Neural progenitor cell (in vitro differentiated cells): ENCODE measurements around the gene MAJIN. TPM values are rescaled to one million over a fixed set of nuclear protein-coding genes. Genes with fewer than 3 reads are reported as not detected.

ENCODE experiments used
- DNase-seq: peaks from one replicate; pipeline ENCODE4 v3.0.0-alpha.2; 2016; ENCODE audit warnings: low spot score
- H2AFZ ChIP-seq: fragments of 200-600 bp; sonication (generic); replicated peaks from 2 replicates; pipeline ENCODE4 v1.6.1; 2016; ENCODE audit warnings: antibody characterized with exemption
- H3F3A ChIP-seq: fragments of 200-600 bp; sonication (generic); 2 replicates; pipeline ENCODE4 v1.6.1; 2016; ENCODE audit warnings: antibody characterized with exemption, low read depth
- H3K27ac ChIP-seq: fragments of 200-600 bp; sonication (generic); 2 replicates; pipeline ENCODE4 v1.5.1; 2016; ENCODE audit warnings: mild to moderate bottlenecking
- H3K27me3 ChIP-seq: fragments of 200-600 bp; sonication (generic); 2 replicates; pipeline ENCODE4 v1.6.1; 2016; ENCODE audit warnings: mild to moderate bottlenecking, moderate library complexity
- H3K36me3 ChIP-seq: fragments of 200-600 bp; sonication (generic); 2 replicates; pipeline ENCODE4 v1.5.1; 2016
- H3K4me1 ChIP-seq: fragments of 200-600 bp; sonication (generic); 2 replicates; pipeline ENCODE4 v1.6.1; 2016; ENCODE audit warnings: mixed run types
- H3K4me2 ChIP-seq: fragments of 200-600 bp; sonication (generic); 2 replicates; pipeline ENCODE4 v1.6.1; 2016
- H3K4me3 ChIP-seq: fragments of 200-600 bp; sonication (generic); 2 replicates; pipeline ENCODE4 v1.5.1; 2016
- H3K79me2 ChIP-seq: fragments of 200-600 bp; sonication (generic); 2 replicates; pipeline ENCODE4 v1.6.1; 2016; ENCODE audit warnings: low read depth
- H3K9ac ChIP-seq: fragments of 200-600 bp; sonication (generic); 2 replicates; pipeline ENCODE4 v1.6.1; 2016
- H3K9me3 ChIP-seq: fragments of 200-600 bp; sonication (generic); 2 replicates; pipeline ENCODE4 v1.5.1; 2016; ENCODE audit warnings: low read depth
- H4K20me1 ChIP-seq: fragments of 200-600 bp; sonication (generic); 2 replicates; pipeline ENCODE4 v1.6.1; 2016; ENCODE audit warnings: low read depth
- H3K27ac Mint-ChIP-seq: 3 replicates; pipeline ENCODE4 v1.8.0; 2021; ENCODE audit warnings: mixed read lengths
- H3K27me3 Mint-ChIP-seq: 2 replicates; pipeline ENCODE4 v1.8.0; 2022; ENCODE audit warnings: low read depth, mild to moderate bottlenecking, inconsistent platforms, moderate library complexity, mixed read lengths; ENCODE audit not compliant: insufficient read depth
- H3K36me3 Mint-ChIP-seq: 3 replicates; pipeline ENCODE4 v1.8.0; 2021; ENCODE audit warnings: mixed read lengths
- H3K4me1 Mint-ChIP-seq: 3 replicates; pipeline ENCODE4 v1.8.0; 2021; ENCODE audit warnings: mixed read lengths
- H3K4me3 Mint-ChIP-seq: 3 replicates; pipeline ENCODE4 v1.8.0; 2021; ENCODE audit warnings: mild to moderate bottlenecking, moderate library complexity, mixed read lengths
- H3K9me3 Mint-ChIP-seq: 3 replicates; pipeline ENCODE4 v1.8.0; 2020; ENCODE audit warnings: mixed read lengths
- EZH2 ChIP-seq: fragments of 200-600 bp; sonication (generic); IDR thresholded peaks from 2 replicates; pipeline ENCODE4 v1.6.1; 2017; ENCODE audit warnings: antibody characterized with exemption, mild to moderate bottlenecking, moderate library complexity
- EZH2phosphoT487 ChIP-seq: fragments of 200-600 bp; sonication (generic); IDR thresholded peaks from 2 replicates; pipeline ENCODE4 v1.6.1; 2017; ENCODE audit warnings: antibody characterized with exemption
- total RNA-seq: library from RNA; depleted of rRNA; stranded (reverse); fragments of >200 nt; gene quantifications from 2 replicates; pipeline ENCODE4 v1.2.3, GENCODE V29; 2015; ENCODE audit warnings: low replicate concordance
- TF ChIP-seq, protein P1 (sequence below): fragments of 200-600 bp; sonication (generic); IDR thresholded peaks from 2 replicates; pipeline ENCODE4 v1.5.1; 2017; ENCODE audit warnings: antibody characterized with exemption, mild to moderate bottlenecking

MAJIN gene
- total RNA-seq, 1 donor from 2014 or later, result not detected

DNA sequence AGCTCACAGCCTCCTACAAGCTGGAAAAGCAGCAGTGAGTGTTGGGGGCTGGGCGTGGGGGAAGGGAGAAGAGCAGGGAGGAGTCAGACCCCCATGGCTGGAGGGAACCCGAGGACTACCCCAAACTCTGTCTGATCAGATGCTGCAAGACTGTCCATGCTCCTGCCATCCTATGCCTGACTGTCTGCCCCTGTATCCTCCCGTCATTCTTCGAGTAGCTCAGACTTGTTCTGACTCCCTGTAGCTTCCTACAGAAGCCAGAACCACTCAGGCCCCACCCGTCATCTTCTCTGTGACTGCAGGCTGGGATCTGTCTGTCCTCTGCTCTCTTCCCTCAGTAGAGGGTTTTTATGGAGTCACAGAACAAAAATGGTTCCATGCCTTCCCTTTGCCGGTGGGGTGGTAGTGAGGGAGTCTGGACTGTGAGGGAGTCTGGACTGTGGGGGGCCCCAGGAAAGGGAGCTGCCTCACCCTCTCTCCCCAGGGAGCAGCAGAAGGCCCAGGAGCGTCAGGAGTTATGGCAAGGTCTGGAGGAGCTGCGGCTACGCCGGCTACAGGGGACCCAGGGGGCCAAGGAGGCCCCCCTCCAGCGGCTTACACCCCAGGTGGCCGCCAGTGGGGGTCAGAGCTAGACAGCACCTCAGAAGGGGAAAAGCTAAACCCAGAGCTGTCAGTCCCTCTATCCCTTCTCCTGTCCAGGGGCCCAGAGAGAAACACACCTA lies 38.5 kb downstream of the MAJIN start:
- no peaks in the 10 kb centered on the region for H3K9me3 ChIP-seq
- Mint-ChIP-seq H3K4me3 (no peak overlapping the region), H3K9me3 (no peaks in the 10 kb centered on the region), H3K27me3 (peaks cover 7% of the 10 kb centered on the region), H3K27ac (no peak overlapping the region), H3K4me1 (peaks cover 27% of the 10 kb centered on the region), H3K36me3 (peaks cover 7% of the 10 kb centered on the region)
- H3K79me2 ChIP-seq, result no peaks in the 10 kb centered on the region
- no peak overlapping the region for H3K4me3 ChIP-seq
- no peak overlapping the region for H2AFZ ChIP-seq
- H3K27me3 ChIP-seq, result no peaks in the 10 kb centered on the region
- TF ChIP-seq EZH2phosphoT487 (no peak), EZH2 (no peak)
- TF ChIP-seq, protein P1, sequence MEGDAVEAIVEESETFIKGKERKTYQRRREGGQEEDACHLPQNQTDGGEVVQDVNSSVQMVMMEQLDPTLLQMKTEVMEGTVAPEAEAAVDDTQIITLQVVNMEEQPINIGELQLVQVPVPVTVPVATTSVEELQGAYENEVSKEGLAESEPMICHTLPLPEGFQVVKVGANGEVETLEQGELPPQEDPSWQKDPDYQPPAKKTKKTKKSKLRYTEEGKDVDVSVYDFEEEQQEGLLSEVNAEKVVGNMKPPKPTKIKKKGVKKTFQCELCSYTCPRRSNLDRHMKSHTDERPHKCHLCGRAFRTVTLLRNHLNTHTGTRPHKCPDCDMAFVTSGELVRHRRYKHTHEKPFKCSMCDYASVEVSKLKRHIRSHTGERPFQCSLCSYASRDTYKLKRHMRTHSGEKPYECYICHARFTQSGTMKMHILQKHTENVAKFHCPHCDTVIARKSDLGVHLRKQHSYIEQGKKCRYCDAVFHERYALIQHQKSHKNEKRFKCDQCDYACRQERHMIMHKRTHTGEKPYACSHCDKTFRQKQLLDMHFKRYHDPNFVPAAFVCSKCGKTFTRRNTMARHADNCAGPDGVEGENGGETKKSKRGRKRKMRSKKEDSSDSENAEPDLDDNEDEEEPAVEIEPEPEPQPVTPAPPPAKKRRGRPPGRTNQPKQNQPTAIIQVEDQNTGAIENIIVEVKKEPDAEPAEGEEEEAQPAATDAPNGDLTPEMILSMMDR, result no peak
- no peak for DNase-seq
- H3K9ac ChIP-seq, result no peak overlapping the region
- no peak overlapping the region for H3K27ac ChIP-seq
- H3K4me1 ChIP-seq, result peaks cover 13% of the 10 kb centered on the region
- H3K4me2 ChIP-seq, result no peak overlapping the region
- H3K36me3 ChIP-seq, result no peaks in the 10 kb centered on the region
- H3F3A ChIP-seq, result peaks cover 13% of the 10 kb centered on the region
- H4K20me1 ChIP-seq, result no peaks in the 10 kb centered on the region

DNA sequence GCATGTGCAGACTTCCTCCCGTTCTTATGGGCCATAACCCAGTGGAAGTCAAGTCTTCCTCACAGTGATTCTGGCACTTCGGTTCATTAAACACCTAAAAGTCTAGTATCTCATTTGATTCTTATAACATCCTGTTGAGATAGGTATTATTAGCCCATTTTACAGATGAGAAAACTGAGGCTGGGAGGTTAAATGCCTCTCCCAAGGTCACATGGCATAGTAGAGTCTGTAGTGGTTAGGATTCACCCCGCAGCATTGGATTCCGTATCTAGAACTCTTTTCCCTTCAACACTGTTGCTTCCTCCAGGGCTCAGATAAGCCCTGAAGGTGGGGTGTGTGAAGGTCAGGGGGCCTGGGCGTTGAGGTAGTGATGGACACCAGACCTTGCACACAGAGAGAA lies 39.6 kb downstream of the MAJIN start:
- no peaks in the 10 kb centered on the region for H3K36me3 ChIP-seq
- H3K27ac ChIP-seq, result no peak overlapping the region
- no peak overlapping the region for H3K9ac ChIP-seq
- H3K4me3 ChIP-seq, result no peak overlapping the region
- H3K27ac Mint-ChIP-seq, result peak overlapping the region; percentile 72
- no peak overlapping the region for H3K4me3 Mint-ChIP-seq
- H2AFZ ChIP-seq, result no peak overlapping the region
- no peaks in the 10 kb centered on the region for H3K9me3 ChIP-seq
- H3F3A ChIP-seq, result peaks cover 13% of the 10 kb centered on the region
- peaks cover 7% of the 10 kb centered on the region for H3K27me3 Mint-ChIP-seq
- H3K27me3 ChIP-seq, result no peaks in the 10 kb centered on the region
- H3K36me3 Mint-ChIP-seq, result peaks cover 7% of the 10 kb centered on the region
- H3K79me2 ChIP-seq, result no peaks in the 10 kb centered on the region
- H3K4me2 ChIP-seq, result no peak overlapping the region
- TF ChIP-seq EZH2, result no peak
- TF ChIP-seq, protein P1, result no peak
- TF ChIP-seq EZH2phosphoT487, result no peak
- no peaks in the 10 kb centered on the region for H4K20me1 ChIP-seq
- peaks cover 25% of the 10 kb centered on the region for H3K4me1 Mint-ChIP-seq
- H3K9me3 Mint-ChIP-seq, result no peaks in the 10 kb centered on the region
- H3K4me1 ChIP-seq, result peaks cover 13% of the 10 kb centered on the region
- DNase-seq, result no peak

DNA sequence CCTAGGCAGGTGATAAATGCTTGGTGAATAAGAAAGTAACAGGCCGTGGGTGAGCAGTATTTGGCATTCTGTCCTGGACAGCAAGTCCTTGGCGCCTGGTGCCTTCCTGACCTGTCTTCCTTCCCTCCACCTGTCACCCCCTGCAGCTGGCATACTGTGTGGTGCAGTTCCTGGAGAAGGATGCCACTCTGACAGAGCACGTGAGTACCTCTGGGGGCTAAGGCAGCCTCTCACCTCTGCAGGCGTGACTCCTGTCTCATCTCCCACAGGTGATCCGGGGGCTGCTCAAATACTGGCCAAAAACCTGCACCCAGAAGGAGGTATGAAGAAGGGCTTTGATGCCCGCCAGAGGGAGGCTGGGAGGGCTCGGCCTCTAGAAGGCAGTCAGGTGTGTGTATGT lies 40.6 kb downstream of the MAJIN start:
- Histone ChIP-seq H3K79me2 (no peaks in the 10 kb centered on the region), H2AFZ (no peak overlapping the region), H3K36me3 (no peaks in the 10 kb centered on the region), H3K9ac (no peak overlapping the region), H4K20me1 (no peaks in the 10 kb centered on the region), H3K27ac (no peak overlapping the region), H3K27me3 (no peaks in the 10 kb centered on the region), H3F3A (peaks cover 8% of the 10 kb centered on the region), H3K4me1 (peaks cover 11% of the 10 kb centered on the region), H3K4me2 (no peak overlapping the region), H3K9me3 (no peaks in the 10 kb centered on the region), H3K4me3 (no peak overlapping the region)
- peaks cover 7% of the 10 kb centered on the region for H3K27me3 Mint-ChIP-seq
- H3K4me3 Mint-ChIP-seq, result no peak overlapping the region
- H3K36me3 Mint-ChIP-seq, result peaks cover 7% of the 10 kb centered on the region
- H3K4me1 Mint-ChIP-seq, result peaks cover 16% of the 10 kb centered on the region
- H3K27ac Mint-ChIP-seq, result no peak overlapping the region
- no peak for DNase-seq
- TF ChIP-seq EZH2, result no peak
- TF ChIP-seq, protein P1, result no peak
- no peak for TF ChIP-seq EZH2phosphoT487
- H3K9me3 Mint-ChIP-seq, result no peaks in the 10 kb centered on the region
